ENCODE measurements around the gene STAMBPL1.

The STAMBPL1 gene

GRCh38 chr10:88960802-88961201 lies 80.8 kb downstream of the STAMBPL1 start:
- TF ChIP-seq, protein P1, sequence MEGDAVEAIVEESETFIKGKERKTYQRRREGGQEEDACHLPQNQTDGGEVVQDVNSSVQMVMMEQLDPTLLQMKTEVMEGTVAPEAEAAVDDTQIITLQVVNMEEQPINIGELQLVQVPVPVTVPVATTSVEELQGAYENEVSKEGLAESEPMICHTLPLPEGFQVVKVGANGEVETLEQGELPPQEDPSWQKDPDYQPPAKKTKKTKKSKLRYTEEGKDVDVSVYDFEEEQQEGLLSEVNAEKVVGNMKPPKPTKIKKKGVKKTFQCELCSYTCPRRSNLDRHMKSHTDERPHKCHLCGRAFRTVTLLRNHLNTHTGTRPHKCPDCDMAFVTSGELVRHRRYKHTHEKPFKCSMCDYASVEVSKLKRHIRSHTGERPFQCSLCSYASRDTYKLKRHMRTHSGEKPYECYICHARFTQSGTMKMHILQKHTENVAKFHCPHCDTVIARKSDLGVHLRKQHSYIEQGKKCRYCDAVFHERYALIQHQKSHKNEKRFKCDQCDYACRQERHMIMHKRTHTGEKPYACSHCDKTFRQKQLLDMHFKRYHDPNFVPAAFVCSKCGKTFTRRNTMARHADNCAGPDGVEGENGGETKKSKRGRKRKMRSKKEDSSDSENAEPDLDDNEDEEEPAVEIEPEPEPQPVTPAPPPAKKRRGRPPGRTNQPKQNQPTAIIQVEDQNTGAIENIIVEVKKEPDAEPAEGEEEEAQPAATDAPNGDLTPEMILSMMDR (IDR thresholded peaks at IDR 0.05; ENCODE audit: low read depth, low read length, missing control alignments), result no peak
- DNase-seq (ENCODE audit: extremely low read depth, low read depth), result no peak
- no peak overlapping the region for H3K4me3 ChIP-seq (replicated peaks; ENCODE audit: low read depth, low read length)

DNA sequence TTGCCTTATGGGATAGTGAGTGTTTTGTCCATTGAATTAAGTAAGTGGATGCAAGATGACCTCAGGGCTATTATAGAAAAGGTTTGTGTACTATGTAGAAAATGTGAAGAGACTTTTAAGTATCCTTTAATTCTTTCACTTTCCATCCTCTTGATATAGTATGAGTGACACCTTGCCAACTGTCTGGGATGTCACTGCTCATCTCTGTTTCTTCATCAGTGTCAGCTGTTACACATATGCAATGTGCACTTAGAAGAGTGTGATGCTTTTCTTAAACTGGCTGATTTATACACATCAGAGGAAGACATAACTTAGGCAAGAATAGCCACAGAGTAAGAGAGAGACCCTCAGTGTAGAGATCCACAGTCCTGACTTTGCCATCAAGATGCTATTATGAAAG lies 81.2 kb downstream of the STAMBPL1 start:
- no peak for DNase-seq (ENCODE audit: extremely low read depth, low read depth)
- TF ChIP-seq, protein P1 (IDR thresholded peaks at IDR 0.05; ENCODE audit: low read depth, low read length, missing control alignments), result no peak
- no peak overlapping the region for H3K4me3 ChIP-seq (replicated peaks; ENCODE audit: low read depth, low read length)

DNA sequence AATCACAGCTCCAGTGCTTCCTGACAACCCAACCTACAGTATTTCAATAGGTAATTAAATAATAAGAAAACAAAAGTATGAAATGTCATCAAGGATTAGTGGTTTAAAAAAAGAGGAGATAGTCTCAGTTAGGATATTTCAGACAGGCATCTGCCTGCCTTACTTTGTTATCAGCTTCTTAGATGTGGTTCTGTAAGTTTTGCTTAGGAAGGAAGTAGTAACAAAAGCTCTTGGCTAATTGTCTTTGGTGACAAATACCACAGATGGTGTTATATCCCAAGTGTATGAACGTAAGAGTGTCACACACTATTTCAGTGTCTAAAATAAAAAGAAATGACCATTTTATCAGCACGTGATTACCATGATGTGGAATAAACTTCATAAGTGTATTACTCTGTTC lies 82.3 kb downstream of the STAMBPL1 start:
- H3K4me3 ChIP-seq (replicated peaks; ENCODE audit: low read depth, low read length), result no peak overlapping the region
- no peak for DNase-seq (ENCODE audit: extremely low read depth, low read depth)
- TF ChIP-seq, protein P1 (IDR thresholded peaks at IDR 0.05; ENCODE audit: low read depth, low read length, missing control alignments), result no peak

GRCh38 chr10:88963318-88963717 lies 83.3 kb downstream of the STAMBPL1 start:
- H3K4me3 ChIP-seq (replicated peaks; ENCODE audit: low read depth, low read length), result no peak overlapping the region
- TF ChIP-seq, protein P1 (IDR thresholded peaks at IDR 0.05; ENCODE audit: low read depth, low read length, missing control alignments), result no peak
- no peak for DNase-seq (ENCODE audit: extremely low read depth, low read depth)

DNA sequence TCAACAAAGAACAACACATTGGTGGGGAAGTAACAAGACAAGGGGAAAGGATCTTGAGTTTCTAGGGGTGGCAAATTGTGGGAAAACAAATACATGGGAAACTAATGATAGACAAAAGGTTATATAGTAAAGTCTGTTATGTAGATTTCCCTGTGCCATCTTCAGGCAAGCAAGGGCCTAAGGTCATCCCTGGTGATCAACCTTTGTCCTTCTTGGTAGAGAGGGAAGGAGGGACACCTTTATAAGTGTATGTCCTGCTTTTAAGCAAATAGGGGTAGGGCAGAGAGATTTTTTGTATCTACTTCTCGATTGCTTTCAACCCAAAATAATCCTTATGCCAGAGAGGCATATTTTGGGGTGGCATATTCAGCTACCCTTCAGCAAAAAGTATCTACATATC lies 84.3 kb downstream of the STAMBPL1 start:
- DNase-seq (ENCODE audit: extremely low read depth, low read depth), result no peak
- TF ChIP-seq, protein P1 (IDR thresholded peaks at IDR 0.05; ENCODE audit: low read depth, low read length, missing control alignments), result no peak
- no peak overlapping the region for H3K4me3 ChIP-seq (replicated peaks; ENCODE audit: low read depth, low read length)

- no peak for DNase-seq (ENCODE audit: extremely low read depth, low read depth)
- TF ChIP-seq, protein P1 (IDR thresholded peaks at IDR 0.05; ENCODE audit: low read depth, low read length, missing control alignments), result no peak
- H3K4me3 ChIP-seq (replicated peaks; ENCODE audit: low read depth, low read length), result no peak overlapping the region
These were observed 84.9 kb downstream of the STAMBPL1 start for GRCh38 chr10:88964869-88965415.

DNA sequence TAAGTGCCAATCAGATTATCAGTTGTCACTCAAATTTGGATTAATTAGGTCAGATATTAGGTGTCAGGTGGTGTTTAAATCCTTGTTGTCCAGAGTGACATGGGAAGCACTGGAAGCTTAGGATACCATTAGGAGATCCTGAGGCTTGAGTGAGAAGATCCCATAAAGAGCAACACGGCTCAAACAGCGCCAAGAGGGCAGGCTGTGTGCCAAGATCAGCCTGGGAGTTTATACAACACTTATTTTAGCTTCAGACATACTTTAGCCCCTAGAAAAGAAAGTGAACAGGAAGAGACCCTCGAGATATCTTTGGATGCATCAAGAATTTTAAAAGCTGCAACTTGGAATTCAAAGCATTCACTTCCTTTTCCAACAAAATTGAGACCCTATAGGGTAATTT lies 86.8 kb downstream of the STAMBPL1 start:
- TF ChIP-seq, protein P1 (IDR thresholded peaks at IDR 0.05; ENCODE audit: low read depth, low read length, missing control alignments), result no peak
- H3K4me3 ChIP-seq (replicated peaks; ENCODE audit: low read depth, low read length), result no peak overlapping the region
- no peak for DNase-seq (ENCODE audit: extremely low read depth, low read depth)

Measured in HFF-Myc (cell line).